NOMO-1 (cell line): ENCODE data around the gene PLEKHM3.

Experiments used
- DNase-seq, 2 experiments: peaks; one replicate each; lab custom pipeline; 2025; ENCODE audit not compliant: unreplicated experiment in 2 of 2; lab: John Stamatoyannopoulos, UW

Gene PLEKHM3

DNA sequence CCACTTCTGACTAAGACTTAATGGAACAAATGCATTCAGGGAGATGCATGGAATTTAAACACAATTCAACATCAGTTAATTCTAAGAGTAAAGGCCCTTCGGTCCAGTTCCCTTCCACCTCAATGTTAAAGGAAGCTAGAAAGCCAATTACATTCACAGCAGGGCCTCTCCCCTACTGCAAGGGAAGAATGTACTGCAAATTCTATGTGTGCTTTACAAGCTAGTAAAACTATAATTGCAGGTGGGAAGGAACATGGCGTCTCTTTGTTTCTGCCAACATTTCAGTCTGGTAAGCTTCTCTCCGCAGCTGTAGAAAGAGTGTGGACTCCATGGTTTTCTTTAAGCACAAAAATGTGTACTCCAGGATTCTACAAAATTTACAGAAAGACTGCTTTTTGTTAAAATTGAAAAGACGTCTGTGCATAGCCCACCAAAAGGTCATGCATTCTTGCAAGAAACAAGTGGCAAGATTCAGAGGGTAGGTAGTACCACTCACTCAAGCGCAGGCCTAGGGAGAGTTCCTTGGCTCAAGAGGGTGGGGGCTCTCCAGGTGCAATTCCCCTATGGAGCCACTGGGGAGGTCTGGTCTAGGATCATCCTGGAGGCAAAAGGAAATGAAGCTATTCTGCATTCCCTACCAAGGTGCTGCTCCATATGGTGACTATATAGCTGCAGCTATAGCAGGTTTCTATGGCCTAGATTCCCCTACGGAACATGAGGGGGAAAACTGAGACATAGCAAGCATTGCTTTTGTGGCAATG, 128.6 kb downstream of the PLEKHM3 start:
- DNase-seq, result no peak

DNA sequence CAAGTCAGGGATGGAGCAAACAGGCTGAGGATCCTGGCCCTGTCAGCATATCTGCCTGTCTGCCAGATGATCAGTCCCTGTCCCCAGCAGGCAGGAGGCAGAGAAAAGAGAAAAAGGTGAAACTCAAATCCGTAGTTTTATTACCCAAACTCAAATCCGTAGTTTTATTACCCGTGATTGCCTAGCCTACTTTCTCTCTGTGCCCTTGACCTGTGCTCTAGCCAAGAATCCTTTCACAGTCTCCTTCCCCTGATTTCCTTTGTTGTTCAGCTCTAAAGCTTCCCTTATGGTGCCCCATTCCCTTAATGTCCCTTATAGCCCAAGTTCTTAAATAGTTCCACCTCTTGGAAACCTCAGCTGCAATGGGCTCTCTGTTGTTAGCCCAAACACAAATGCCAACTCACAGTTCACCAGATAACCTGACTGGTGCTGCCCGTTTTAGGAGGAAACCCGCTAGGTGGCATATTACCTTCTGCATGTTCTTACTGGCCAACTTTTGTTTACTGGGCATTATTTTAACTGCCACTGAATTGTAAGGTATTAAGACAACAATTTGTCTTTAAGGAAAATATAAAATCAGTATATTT, 130.0 kb downstream of the PLEKHM3 start:
- no peak for DNase-seq

DNA sequence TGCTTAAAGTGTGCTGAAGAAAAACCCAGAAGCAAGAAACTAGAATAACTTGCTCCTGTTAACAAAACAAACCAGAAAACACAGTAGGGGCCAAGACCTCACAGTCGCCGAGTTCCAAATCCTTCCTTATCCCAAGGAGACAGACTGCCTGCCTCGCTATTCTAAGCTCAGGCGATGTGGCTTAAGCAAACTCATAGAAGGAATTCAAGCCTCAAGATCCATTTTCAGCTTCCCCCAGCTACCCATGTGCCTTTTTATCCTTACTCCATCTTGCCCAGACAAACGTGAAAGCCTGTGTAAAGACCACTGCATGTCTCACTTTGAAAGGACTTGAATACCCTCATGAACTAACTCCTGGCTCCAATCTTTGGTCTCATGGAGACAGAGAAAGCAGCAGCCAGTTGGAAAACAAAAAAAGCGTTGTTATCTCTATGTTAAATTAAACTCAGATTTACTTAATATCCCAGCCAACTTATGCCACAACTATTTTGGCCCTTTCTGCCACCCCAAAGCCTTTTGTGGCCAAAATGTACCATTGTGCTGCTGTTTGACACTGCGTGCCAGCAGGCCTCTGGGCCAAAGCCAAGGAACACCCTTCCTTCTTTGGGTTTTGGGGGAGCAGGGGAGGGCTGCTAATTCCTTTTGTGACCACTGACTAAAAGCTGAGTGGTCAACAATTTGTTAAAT, 132.5 kb downstream of the PLEKHM3 start:
- DNase-seq, result no peak

DNA sequence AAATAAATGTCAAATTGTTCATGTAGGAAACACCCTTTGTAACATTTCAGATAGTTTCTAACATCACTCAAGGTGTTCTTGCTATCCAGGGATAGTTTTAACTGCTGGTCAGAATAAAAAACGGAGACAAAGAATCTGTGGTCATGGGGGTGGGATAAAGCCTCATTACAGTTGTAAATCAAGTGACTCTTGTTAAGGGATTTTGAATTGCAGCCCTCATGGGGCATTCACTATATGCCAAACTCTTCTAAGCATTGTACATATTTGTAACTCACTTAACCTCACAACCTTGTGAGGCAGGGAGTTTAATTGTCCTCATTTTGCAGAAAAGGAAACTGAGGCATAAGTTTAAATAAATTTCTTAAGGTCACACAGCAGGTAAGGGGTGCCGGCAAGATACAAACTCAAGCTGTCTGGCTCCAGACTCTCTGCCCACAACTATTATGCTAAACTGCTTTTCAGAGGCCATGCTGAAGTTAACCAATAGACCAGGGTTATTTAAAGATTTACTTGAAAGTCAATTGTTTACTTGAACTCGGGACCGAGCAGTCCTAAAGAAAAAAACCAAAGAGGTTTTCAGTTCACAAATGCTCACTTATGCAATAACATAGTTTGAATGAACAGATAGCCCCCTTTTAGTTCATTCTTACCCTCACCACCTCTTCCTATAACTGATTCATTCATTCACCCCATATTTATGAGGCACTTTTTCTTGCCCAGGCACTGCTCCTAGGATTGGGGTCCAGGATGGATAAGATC, 134.1 kb downstream of the PLEKHM3 start:
- no peak for DNase-seq

DNA sequence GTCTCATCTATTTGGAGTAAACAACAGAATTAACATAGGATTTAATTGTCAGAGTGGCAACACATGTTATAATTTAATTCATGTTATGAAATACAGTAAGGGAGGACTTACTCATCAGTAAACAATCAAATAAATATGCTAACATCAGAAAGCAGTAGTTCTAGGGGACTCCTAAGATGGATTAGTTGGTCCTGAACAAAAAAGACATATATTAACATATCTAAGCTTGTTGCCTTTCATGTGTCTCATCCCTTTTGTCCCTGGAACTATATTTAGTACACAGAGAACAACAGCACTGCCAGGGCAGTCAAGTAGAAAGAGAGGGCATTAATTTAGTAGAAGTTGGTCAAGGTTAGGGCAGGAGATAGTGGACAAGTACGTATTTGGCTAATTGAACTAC, 137.8 kb downstream of the PLEKHM3 start:
- no peak for DNase-seq

DNA sequence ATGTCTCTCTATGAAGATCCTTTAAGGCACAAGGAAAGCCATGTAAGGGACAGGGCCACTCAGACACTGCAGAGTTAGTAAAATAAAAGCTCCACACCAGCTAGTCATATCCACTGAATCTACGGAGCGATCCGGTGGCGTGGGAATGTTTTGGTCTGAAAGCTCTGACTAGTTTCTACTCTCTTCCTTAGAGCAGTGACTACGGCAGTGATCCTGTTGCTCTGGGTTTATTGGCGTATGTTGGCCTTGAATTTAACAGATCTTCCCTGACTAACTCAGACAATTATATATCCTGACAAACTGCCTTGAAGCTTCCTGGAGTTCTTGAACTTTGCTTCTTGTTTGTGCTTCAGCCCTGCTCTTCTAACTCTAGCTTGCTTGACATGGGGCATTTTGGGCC, 140.3 kb downstream of the PLEKHM3 start:
- no peak for DNase-seq

DNA sequence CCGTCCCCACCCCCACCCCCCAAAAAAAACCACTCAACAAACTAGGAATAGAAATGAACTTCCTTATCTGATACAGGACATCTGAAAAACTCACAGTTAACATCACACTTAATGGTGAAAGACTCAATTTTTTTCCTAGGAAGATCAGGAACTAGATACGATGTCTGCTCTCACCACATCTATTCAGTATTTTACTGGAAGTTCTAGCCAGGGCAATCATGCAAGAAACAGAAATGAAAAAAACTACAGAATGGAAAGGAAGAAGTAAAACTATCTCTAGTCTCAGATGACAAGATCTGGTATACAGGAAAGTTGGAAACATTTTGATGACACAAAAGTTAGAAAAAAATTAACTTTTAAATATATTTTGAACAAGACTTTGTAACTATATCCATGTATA, 141.2 kb downstream of the PLEKHM3 start:
- no peak for DNase-seq

DNA sequence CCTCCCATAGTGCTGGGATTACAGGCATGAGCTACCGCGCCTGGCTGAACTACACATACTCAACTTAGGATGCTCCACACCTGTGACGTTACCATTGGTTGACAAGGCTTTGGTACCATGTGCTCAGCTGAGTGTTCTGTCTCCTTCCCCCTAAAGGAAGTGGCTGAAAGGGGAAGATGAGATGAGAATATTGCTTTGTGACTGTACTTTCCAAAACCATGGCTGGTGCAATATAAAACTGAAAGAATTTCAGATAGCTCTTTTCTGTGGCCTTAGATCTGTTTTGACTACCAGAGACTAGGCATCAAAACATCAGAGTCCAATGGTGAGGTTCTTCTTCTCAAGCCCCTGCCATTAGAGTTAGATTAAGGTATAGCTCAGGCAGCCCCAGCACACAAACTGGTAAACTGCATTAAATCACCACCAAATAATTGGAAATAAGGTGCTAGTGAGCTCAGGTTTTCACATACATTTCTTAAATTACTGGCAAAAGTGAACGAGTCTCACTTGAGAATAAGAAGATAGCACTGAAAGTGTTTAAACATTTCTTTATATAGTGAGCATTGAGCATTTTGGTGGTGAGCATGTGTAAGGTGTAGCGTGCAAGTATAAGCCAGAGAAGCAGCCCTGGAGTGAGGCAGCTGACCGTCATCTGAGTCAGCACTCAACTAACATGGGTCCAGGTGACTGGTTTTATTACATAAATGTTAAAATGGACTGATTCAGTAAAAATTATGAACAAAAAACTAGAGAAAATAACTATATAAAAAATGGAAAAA, 142.1 kb downstream of the PLEKHM3 start:
- no peak for DNase-seq

DNA sequence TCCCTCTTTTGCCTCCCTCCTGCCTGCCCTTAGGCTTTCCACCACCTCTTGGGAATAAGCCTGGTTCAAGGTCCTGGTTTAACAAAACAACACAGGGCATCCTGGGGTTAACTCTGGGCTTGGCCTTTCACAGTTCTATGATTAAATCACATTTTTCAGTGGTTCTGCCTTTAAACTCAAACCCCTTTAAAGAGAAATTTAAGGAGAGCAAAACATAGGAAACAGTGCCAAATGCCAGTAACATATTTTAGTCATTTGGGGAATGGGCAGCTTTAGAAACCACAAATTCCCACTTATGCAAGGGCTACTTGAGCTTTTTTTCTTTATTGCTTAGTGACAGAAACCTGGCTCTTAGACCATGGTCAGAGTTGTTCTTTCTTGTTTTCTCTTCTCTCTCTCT, 143.4 kb downstream of the PLEKHM3 start:
- DNase-seq, result no peak

DNA sequence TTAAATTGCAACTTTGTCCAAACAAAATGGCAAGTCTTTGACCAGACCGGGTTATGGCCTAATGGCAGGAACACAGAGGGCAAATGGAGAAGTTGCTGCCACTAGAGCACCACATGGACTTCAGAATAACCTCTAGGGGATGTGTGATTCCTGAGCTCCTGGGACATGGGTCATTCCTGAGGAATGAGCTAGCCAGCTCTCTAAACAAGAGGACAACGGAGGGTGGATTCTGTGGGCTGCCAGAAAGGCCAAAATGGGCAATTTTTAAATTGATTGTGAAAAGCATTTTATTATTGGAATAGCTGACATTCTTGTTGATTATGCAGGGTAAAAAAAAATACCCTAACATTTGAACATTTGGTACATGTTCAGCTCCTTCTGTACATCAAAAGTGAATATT, 145.8 kb downstream of the PLEKHM3 start:
- no peak for DNase-seq

DNA sequence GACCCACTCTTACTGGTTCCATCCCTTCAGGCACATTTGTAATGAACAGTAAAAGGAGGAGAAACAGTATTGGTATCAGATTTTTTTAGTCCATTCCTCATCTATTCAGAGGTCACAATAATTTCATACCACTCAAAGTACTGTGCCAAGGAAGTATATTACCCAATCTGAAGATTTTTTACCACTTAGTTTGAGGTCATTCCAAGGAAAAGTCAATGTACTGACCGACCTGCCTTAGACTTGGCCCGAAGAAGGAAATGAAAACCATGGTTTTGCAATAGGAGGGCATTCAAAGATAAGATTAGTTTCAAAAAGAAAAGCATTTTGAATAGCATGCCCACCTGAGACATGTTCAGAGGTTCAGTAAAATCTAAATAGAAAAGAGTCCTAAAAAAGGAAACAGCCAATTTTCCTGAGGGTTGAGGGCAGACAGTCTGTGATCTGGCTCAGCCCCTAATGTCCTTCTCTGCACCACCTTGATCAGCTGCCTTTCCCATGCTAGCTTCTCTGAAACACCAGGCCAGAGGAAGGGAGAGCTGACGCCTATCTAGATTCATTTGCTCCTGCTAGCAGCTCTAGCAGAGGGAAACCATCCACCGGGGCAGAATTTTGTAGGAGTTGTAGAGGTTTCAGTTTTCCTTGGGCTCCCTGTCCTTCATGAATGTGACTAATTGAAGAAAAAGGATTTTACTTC, 148.3 kb downstream of the PLEKHM3 start:
- no peak for DNase-seq

DNA sequence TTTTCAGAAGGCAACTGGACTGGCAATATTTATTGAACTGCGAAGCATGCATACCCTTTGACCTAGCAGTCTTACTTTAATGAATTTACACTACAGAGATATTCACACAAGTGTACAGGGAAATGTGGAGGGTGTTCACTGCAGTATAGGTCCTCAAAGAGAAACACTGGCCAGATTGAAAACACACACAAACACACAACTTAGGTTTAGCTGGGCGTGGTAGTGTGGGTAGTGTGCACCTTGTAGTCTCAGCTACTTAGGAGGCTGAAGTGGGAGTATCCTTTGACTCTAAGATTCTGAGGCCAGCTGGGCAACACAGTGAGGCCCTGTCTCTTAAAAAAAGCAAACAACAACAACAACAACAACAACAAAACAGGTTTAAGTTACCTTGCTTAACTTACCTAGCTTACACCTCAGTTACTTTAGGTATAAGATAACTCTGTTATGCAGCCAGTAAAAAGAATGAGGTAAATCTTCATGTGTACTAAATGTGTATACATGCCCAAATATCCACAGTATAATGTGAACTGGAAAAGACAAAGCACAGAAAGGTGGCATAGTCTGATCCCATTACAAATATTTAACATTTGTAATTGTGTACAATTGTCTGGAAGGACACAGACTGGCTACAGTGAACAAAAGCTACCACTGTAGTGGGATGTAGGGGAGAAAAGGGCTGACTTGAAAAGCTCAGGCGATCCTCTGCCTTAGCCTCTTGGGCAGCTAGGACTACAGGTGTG, 149.7 kb downstream of the PLEKHM3 start:
- DNase-seq, result no peak

DNA sequence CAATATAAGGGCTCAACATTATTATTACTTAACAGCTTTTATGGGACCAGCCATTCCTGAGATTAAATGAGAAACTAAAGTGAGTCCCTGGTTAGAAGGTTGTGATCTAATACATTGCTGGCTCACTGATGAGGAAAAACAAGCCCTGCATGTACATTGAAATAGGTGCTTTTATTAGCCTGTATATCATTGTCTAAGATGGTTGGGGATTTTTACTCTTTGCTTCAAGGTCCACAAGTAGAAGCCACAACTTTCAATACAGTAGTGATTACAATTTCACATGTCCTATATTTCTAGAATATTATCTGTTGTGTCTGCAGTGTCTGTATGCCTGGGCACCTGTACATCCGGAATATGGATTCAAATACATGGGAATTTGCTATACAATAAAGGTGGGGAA, 151.5 kb downstream of the PLEKHM3 start:
- no peak for DNase-seq

DNA sequence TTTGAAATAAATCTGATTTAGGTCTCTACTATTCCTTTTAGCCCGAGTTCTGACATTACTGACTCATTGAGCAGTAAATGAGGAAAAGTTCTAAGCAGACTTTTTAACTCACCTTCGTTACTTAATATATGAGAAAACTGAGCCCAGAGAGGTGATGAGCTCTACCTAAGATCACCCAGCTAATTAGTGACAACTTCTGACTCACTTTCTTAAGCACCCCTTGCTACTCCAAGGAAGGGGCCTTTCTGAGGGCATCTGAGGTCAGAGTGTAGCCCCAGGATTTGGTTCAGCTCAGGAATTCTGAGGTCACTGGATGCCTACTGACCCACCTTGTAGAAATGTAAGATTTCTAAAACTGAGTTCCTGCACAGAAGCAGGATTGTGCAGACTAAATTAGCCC, 153.4 kb downstream of the PLEKHM3 start:
- DNase-seq, result no peak

DNA sequence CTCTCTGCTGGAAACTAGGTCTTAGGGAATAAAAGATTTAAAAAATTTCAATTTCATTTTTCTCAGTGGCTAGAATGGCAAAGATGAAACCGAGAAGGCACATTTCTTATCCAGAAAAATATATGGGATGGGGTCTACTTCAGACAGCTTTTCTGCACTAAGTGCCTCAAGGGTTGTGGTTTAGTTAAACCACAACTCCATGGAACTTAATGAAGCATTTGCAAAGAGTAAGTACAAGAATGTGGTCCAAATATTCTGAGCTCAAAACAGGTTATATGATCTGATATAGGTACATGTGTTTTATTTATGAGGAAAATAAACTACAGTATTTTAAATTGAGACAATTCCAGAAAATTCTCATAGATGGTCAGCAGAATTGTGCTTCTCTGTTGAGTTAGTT, 153.8 kb downstream of the PLEKHM3 start:
- DNase-seq, result no peak

DNA sequence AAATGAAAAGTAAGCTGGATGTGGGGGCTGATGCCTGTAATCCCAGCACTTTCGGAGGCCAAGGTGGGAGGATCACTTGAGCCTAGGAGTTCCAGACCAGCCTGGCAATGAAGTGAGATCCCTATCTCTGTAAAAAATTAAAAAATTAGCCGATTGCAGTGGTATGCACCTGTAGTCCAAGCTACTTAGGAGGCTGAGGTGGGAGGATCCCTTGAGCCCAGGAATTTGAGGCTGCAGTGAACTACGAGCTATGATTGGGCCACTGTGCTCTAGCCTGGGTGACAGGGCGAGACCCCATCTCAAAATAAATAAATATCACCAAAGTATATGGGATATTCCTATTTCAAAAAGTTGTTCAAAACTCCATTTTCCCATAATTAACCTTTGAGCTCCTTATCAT, 154.5 kb downstream of the PLEKHM3 start:
- no peak for DNase-seq

DNA sequence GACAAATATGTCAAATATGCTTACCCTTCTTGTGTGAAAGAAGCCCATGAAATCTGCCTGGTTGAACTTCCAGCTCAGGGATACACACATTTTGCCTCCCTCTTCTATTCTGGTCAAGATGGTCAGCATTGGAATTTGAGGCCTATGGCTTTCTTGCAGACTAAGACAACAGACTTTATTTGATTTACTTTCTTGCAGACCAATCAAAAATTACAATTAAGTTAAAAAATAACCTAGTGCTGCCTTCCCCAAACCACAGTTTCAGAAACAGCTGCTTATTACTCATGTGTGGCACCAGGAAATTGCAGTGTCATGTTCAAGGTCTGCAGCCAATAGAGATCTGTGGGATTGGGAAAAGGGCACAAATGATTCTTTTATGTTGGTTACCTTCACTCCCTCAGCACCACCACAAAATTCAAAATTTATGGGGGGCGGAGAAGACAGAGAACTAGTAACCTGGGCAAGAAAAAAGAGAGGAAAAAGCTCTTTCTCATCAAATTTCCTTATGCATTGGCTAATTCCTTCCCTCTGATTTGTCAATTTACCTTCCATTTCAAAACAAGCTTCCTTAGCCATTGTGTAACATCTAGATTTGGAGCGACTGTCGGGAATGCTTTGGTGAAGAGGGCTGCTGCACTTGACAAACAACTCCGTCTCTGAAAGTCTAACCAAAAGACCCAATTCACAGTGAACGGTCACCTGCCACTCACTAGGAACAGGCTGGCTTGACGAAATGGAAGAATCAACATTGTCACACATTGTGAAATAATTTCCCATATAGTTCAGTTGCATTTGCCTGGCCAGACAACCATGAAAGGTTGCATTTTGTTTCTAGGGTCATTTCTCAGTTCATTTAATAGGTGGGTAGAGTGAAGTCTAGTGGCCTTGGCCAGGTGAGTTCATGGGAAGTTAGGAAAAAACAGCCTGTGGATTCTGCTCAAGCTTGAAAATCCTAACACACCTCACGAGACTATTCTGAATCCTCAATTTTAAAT, 155.2 kb downstream of the PLEKHM3 start:
- peak; percentile 33 to 56 for DNase-seq
